Activated CD8-positive, alpha-beta memory T cell treated with anti-CD3 and anti-CD28 coated beads for 48 hours (primary cell): ENCODE measurements around the gene FOXK2.
"Not testable (repeated sequence)": the region's sequence is repeated elsewhere in the genome, so short reads cannot be mapped to it uniquely, and the experiment has no call there.

Experiments used
- DNase-seq, 3 experiments: peaks; one replicate each; pipeline ENCODE4 v3.0.0-alpha.2; 2020; ENCODE audit warnings: low read depth in 2 of 3, low spot score in 2 of 3

FOXK2 gene

DNA sequence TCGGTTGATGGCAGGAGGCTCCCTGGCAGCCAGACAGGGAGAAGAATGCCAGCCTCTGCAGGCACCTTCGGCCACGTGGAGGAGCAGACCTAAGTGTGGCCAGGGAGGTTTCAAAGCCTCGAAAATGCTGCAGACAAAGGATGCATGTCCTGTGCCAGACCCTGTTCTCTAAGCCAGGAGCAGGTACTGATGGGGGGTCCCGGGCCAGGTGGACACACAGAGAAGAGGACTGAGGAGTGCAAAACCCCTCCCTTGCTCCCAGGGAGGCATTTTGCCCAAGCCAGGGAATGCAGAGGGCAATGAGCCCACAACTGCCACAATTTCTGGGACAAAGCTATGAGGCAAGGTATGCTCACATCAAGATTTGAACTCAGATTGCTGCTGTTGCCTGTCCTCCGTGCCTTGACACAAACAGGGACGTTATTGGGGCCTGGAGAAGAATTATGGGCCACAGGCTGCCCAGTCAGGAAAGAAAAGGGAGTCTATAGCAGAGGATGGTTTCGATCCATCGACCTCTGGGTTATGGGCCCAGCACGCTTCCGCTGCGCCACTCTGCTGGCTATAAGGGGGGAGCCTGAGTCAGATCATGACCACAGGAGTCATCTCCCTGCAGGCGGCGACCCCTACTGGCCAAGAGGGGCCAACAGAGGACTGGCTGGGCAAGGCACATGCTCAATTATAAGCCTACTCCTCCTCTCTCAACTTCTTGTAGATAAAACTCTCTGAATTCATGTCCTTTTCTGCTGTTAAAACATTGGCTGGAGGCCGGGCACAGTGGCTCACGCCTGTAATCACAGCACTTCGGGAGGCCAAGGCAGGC is 25.1 kb upstream of the FOXK2 start:
- DNase-seq = peak; percentile 79 to 99 (median 97)

DNA sequence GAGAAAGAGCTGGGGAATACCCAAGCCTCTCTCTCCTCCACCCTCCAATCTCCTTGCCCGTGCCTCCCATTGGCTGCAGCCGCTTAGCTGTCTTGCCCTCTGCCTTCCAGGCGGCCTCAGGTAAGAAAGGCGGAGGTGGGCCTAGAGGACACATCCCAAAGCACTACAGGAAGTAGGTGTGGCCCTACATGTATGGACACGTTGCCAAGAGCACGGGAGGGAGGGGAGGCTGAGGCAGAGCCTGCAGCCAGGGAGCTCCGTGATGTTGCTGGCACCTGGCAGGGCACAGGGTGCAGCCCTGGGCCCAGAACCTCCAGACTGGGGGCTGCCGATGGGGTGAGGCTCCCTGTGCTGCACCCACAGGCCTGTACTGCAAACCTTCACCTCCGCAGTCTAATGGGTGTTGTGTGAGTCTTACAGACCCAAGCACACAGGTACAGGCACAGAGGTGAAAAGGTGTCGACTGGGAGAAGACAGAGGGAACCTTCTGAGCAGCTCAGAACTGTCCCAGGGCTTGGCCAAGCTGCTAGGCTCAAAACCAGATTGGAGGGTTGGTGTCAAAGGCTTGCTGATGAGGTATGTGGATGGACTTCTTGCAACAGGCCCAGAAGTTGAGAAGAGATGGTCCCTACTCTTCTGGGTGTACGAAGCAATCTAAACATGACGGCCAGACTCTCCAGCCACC is 23.5 kb upstream of the FOXK2 start:
- no peak for DNase-seq

DNA sequence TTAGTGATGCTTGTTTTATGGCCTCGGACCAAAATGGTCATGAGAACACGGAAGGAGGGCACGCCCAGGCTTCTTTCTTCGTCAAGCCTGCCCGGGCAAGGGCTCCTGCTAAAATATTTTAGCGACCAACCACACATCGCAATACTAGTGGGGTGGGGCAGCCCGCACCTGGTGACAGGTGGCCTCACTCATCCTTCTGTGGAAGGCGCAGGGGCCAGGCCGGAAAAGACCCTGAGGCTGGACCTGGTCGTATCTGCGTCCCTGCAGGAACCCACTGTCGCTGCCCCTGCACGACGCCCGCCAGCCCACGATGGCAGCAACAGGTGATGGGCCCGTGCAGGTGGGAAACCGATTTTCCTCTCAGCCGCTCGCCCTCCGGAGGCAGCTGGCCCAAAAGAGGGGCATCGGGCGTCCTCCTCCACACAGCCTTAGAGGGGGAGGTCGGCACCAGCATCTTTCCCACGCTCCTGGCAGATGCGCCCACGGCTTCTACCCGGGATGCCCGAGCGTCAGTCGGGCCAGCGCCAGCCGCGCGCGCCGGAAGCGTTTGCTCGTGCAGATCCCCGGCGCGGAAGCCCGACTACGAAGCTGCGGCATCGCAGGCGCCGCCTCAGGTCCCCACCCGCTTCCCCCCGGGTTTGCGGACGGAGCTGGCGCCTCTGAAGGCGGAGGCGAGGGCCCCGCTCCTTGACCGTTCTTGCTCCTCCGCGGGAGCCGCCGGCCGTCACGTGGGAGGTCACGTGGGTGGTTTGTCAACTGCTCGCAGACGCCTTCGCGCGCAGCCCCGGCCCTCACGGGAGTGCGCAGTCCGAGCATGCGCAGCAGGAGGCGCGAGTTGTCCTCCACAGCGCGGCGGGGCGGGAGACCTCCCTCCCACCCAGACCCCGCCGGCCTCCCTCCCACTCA is 22.8 kb upstream of the FOXK2 start:
- peak; percentile 78 to 87 (median 81) for DNase-seq

DNA sequence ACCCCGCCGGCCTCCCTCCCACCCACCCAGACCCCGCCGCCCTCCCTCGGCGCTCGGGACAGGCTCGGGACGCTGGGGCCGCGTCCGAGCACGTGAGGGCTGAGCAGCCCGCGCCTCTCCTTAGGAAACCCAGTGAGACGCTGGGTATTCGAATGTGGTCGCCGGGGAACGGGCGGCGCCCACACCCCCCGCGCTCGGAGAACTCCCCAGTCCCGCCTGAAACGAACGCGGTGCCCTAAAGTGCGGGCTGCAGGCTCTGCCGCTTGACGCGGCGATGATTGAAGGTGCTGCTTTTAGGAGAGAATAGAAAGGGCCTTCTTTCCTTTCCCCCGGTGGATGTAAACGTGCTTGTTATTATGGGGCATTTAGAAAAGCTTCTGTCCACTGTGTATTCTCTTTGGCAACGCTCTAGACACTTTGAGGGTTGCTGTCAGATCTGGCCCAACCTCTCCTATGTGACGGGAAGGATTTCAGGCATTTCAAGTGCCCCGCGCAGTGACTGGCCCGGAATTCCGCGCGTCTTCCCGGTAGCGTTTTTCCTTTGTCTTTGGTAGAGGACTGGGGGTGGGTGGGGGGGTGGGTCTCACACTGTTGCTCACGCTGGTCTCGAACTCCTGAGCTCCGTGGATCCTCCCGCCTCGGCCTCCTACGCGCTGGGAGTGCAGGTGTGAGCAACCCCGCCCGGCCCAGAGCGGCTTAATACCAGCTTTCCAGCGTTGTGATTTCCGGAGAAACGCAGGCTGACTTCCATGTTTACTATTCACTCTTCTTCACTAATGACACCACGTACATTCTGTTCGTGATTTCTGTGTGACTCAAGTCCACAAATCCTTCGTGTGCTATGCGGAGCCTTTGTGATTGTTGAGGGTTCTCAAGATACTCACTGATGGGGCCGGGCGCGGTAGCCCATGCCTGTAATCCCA is 21.8 kb upstream of the FOXK2 start:
- no peak for DNase-seq

DNA sequence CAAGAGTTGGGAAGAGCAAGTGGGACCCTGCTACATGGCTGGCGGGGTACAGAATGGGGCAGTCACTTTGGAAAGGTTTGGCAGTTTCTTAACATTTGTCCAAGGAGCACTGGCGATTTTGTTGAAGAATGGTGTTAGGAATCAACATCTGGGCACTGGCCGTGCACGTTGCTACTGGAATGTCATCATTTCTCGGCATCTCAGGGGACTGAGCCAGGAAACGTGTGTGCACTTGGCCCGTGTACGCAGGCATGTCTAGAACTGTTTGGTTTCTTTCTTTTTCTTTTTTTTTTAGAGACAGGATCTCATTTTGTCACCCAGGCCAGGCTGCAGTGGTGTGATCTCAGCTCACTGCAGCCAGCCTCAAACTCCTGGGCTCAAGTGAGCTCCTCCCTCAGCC is 17.3 kb upstream of the FOXK2 start:
- DNase-seq = no peak

DNA sequence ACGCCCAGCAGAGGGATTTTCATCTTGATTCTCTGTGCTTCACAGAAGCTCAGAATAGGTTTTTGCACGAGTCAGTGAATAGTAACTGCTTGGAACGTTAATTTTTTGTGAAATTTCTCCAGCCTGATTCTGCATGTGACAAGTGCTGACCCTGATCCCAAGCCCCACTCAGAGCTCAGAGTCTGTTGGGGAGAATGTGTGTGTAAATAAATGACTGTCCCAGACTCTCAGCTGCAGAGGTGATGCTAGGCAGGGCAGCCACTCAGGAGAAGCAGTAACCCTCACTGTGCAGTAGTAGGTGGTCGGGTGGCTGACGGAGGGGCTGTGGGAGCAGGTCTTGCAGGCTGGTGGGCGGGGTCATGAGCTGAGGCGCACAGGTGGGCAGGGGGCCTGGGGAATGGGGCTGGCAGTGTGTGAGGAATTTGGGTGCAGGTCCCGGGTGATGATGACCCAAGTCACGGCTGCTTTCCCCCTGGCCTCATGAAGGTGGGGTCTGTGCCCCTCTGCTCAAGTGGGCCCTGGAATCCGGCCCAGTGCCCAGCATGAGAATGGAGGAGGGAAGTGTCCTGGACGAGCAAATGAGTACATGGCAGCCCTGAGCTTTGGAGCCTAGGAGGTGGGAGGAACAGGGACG is 16.3 kb upstream of the FOXK2 start:
- no peak for DNase-seq

DNA sequence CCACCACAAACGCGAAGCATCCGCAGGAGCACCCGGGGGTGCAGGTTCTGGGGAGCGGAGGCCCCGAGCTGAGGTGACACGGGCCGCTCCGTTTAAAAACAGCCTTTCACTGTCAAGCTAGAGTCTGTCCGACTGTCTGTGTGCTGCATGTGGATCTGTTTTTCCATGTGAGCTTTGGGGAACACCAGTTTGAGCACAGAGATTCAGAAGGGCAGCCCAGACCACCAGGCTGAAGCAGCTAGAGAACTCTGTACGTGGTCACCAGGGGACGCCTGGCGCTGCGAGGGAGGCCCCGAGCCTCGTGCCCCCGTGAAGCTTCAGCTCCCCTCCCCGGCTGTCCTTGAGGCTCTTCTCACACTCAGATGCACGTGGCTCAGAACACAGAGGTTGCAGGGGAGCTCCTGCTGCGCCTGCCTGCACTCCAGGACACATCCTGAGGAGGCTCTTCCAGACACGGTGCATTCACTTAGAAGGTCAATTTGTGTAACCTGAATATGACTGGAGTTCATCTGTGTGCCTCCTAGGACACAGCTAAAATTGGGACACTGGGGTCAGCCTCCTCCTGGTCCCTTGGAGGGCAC is 15.7 kb upstream of the FOXK2 start:
- no peak for DNase-seq

DNA sequence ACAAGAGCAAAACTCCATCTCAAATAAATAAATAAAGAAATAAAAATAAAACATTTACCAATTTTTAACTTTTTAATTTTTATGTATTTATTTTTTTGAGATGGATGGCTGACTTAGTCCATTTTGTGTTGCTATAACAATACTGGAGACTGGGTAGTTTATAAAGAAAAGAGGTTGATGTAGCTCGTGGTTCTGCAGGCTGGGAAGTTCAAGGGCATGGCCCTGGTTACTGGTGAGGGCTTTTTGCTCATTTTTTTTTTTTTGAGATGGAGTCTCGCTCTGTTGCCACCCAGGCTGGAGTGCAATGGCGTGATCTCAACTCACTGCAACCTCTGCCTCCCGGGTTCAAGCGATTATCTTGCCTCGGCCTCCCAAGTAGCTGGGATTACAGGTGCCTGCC is 14.2 kb upstream of the FOXK2 start:
- DNase-seq = no peak

DNA sequence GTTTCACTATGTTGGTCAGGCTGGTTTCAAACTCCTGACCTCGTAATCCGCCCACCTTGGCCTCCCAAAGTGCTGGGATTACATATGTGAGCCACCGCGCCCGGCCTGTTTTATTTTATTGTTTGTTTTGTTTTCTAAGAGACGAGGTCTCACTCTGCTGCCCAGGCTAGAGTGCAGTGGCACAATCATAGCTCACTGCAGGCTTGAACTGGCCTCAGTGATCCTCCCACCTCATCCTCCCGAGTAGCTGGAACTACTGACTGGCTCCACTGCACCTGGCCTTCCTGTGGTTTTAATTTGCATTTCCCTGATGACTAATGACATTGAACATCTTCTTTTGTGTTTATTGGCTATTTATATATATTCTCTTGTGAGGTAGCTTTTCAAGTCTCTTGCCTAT is 13.1 kb upstream of the FOXK2 start:
- DNase-seq = not testable (repeated sequence)

DNA sequence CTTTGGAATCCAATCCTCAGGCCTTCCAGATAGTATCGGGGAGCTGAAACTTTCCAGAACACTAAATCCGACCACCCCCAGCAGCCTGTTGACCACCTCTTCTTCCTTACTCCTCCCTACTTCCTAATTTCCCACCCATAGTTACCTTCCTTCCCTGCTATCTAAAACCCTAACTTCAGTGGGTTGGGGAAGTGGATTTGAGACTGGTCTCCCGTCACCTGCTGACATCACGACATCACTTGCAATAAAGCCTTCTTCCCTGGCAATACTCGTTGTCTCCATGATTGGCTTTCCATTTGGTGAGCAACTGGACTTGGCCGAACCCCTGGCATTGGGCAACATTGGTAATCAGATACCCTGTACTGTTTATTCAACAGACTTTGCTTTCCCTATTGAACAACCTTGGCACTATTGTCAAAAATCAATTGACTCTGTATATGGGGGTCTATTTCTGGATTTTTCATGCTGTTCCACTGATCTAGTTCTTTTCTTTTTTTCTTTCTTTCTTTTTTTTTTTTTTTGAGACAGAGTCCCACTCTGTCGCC is 11.8 kb upstream of the FOXK2 start:
- DNase-seq = no peak

DNA sequence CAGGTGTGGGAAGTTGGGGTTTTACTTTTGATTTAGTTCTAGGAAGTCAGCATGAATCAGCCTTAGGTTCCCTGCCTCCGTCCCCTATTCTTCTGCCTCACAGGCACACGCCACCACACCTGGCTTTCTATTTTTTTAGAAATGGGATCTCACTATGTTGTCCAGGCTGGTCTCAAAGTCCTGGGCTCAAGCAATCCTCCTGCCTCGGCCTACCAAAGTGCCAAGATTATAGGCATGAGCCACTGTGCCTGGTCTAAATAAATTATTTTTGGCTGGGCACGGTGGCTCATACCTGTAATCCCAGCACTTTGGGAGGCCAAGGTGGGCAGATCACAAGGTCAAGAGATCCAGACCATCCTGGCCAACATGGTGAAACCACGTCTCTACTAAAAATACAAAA is 7.9 kb upstream of the FOXK2 start:
- not testable (repeated sequence) for DNase-seq

DNA sequence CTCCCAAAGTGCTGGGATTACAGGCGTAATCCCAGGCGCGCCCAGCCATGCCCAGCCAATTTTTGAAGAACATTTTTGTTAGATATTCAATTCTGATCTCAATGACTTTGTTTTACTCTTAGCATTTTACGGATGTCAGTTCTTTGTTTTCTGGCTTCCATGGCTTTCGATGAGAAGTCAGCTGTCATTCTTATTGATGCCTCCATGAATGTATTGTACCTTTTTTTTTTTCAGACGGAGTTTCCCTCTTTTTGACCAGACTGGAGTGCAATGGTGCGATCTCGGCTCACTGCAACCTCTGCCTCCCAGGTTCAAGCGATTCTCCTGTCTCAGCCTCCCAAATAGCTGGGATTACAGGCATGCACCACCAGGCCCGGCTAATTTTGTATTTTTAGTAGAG is 5.7 kb upstream of the FOXK2 start:
- DNase-seq = not testable (repeated sequence)

DNA sequence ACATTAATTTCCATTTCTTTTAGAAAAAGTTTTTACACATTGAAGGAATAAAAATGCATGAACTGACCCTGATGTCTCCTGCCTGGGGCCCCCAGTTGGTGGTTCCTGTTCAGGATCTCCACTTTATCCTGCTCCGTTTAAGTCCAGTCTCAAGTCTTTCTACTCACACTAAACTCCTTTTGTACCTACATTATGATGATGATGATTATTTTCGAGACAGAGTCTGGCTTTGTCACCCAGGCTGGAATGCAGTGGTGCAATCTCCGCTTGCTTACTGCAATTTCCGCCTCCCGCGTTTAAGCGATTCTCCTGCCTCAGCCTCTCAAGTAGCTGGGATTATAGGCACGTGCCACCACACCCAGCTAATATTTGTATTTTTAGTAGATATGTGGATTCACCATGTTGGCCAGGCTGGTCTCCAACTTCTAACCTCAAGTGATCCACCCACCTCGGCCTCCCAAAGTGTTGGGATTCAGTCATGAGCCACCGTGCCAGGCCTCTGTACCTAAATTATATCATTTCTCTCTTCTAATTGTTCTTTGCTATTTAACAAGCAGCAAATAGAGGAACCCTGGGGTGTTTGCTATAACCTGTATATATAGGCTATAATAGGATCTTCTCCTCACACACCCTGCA is 2.2 kb upstream of the FOXK2 start:
- DNase-seq = no peak

DNA sequence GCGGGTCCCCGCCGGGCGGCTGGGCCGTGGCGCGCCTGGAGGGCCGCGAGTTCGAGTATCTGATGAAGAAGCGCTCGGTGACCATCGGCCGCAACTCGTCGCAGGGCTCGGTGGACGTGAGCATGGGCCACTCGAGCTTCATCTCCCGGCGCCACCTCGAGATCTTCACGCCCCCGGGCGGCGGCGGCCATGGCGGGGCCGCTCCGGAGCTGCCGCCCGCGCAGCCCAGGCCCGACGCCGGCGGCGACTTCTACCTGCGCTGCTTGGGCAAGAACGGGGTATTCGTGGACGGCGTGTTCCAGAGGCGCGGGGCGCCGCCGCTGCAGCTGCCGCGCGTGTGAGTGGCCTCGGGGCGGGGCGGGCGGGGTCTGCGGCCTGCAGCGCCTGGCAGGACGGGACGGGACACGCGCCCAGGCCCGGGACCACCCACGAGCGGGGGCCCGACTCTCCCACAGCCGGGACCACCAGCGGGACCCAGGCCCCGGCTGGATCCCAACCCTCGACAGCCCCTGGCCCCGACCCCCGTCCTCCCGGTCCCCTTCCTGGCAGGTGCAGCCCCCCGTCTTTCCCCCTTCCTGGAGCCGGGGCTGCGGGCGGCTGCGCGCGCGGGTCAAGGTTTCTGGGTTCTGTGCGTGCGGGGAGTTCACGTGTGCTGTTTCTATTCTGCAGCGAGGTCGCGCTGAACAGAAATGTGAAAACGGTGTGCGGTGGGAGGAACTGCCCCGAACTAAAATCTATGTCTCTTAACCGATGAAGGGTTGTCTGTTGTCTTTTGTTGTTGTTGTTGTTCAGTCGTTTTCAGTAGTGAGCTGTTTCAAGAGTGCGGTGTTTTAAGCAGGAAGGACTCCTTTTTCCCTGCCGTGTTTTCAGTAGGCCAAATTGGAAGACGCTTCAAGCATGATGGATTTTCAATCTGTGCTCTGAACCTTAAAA is 705 bp downstream of the FOXK2 start:
- no peak for DNase-seq

DNA sequence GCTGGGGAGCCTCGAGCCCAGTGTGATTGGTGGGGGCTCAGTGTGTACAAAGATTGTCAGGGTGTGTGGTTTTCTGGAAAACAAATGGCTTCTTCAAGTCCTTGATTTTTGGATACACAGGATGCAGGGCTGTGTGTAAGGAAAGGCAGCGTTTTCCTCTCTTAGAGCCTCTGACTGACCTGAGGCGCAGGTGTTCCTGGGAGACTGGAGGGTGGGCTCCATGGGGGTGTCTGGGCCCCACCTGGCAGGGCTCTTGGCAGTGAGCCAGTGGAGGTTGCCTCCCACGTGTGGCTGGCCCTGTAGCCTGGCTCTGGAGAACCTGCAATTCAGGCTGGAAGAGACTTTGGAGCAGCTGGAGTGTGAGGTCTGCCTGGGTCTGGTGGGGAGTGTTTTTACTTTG is 5.0 kb downstream of the FOXK2 start:
- no peak for DNase-seq

DNA sequence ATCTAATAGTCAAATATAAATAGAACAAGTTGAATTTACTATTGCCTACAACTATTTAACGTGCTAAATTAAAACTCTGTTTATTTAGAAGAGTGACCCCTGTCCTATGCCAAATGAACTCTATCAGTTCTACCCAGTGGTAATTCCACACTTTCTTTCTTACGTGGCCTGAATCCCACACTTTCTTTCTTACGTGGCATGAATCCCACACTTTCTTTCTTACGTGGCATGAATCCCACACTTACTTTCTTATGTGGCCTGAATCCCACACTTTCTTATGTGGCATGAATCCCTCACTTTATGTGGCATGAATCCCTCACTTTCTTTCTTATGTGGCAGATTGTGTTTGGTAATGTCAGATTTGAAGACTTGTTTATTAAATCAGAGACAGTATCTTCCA is 6.2 kb downstream of the FOXK2 start:
- no peak for DNase-seq

DNA sequence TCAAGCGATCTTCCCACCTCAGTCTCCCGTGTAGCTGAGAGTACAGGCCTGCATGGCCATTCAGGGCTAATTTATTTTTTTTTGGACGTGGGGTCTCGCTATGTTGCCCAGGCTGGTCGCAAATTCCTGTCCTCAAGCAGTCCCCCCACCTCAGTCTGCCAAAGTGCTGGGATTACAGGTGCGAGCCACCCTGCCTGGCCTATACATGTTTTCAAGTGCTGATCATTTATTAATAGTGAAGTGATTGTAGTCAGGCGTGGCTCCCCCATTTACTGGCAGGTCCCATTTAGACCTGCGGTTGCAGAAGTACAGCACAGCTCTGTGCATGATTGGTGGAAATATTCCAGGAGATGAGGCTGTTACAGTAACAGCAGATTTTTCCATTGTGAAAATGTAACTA is 8.4 kb downstream of the FOXK2 start:
- DNase-seq = no peak
